AG04450 (cell line): ENCODE measurements around the gene TSPAN9. TPM values are rescaled to one million over a fixed set of nuclear protein-coding genes. Genes with fewer than 3 reads are reported as not detected.

Source experiments
- CTCF ChIA-PET: fragments of 300-600, 350-600 bp; formaldehyde crosslinking; extraction: SDS; loops from one replicate; lab custom pipeline; 2022; ENCODE audit warnings: antibody characterized with exemption, inconsistent platforms; lab: Charles Lee
- POLR2A ChIA-PET: fragments of 350-600 bp; formaldehyde crosslinking; extraction: SDS; loops from one replicate; lab custom pipeline; 2021; ENCODE audit warnings: antibody characterized with exemption, inconsistent platforms; lab: Yijun Ruan, JAX
- DNase-seq: peaks from one replicate; pipeline ENCODE4 v3.0.0-alpha.2; 2011; ENCODE audit warnings: low read depth, low spot score
- H3K27ac ChIP-seq: one replicate; pipeline ENCODE4 v1.5.1; 2012; ENCODE audit warnings: low read depth, low read length, control low read depth
- H3K27me3 ChIP-seq: one replicate; pipeline ENCODE4 v1.6.0; 2012; ENCODE audit warnings: low read length; ENCODE audit not compliant: control insufficient read depth, insufficient read depth
- H3K4me3 ChIP-seq: 2 replicates; pipeline ENCODE4 v1.5.1; 2011; ENCODE audit warnings: mild to moderate bottlenecking, low read depth, low read length, control low read depth
- H3K9me3 ChIP-seq: 2 replicates; pipeline ENCODE4 v1.5.1; 2012; ENCODE audit warnings: low read length; ENCODE audit not compliant: control insufficient read depth, insufficient read depth
- CTCF ChIP-seq: IDR thresholded peaks from 2 replicates; pipeline ENCODE4 v1.5.1; 2011; ENCODE audit warnings: low read depth, low read length, control low read depth, inconsistent platforms
- polyA plus RNA-seq: library from polyadenylated mRNA; depleted of rRNA; stranded (reverse); fragments of >200 nt; gene quantifications from 2 replicates; pipeline ENCODE4 v1.2.3, GENCODE V29; 2011

The TSPAN9 gene
- polyA plus RNA-seq, 1 experiment, result 68.0 TPM

GRCh38 chr12:3032770-3033538 is 44.2 kb upstream of the TSPAN9 start:
- no peak overlapping the region for H3K4me3 ChIP-seq
- H3K27ac ChIP-seq, result no peak overlapping the region
- TF ChIP-seq CTCF, result no peak
- CTCF ChIA-PET, result interaction anchor here (0.9 to 1.9 kb wide), 6 partner anchors 8 to 185 kb away, joined by 3 to 7 read pairs (median 3); no protein-coding TSS in a partner anchor
- POLR2A ChIA-PET, result no interaction called here
- H3K9me3 ChIP-seq, result no peaks in the 10 kb centered on the region; the same call in 1 of the 2 replicates
- DNase-seq, result no peak
- no peaks in the 10 kb centered on the region for H3K27me3 ChIP-seq

- no peaks in the 10 kb centered on the region for H3K27me3 ChIP-seq
- CTCF ChIA-PET, result interaction anchor here (0.7 to 1.9 kb wide), 17 partner anchors 8 to 220 kb away, joined by 3 to 11 read pairs (median 4); no protein-coding TSS in a partner anchor
- POLR2A ChIA-PET, result no interaction called here
- no peaks in the 10 kb centered on the region; the same call in 1 of the 2 replicates for H3K9me3 ChIP-seq
- H3K4me3 ChIP-seq, result no peak overlapping the region
- no peak for TF ChIP-seq CTCF
- no peak for DNase-seq
- no peak overlapping the region for H3K27ac ChIP-seq
Measured at GRCh38 chr12:3033539-3033867, 43.7 kb upstream of the TSPAN9 start.

GRCh38 chr12:3034067-3034750 is 43.0 kb upstream of the TSPAN9 start:
- Histone ChIP-seq H3K4me3 (no peak overlapping the region), H3K9me3 (no peaks in the 10 kb centered on the region; the same call in 1 of the 2 replicates), H3K27ac (no peak overlapping the region), H3K27me3 (no peaks in the 10 kb centered on the region)
- ChIA-PET POLR2A (no interaction called here), CTCF (interaction anchor here (0.6 to 1.9 kb wide), 32 partner anchors 9 to 294 kb away, joined by 3 to 11 read pairs (median 4); partner anchors contain the start of gene NRIP2)
- peak; percentile 88 for TF ChIP-seq CTCF
- DNase-seq, result peak; percentile 44

GRCh38 chr12:3035171-3035570 is 42.0 kb upstream of the TSPAN9 start:
- H3K27me3 ChIP-seq, result no peaks in the 10 kb centered on the region
- ChIA-PET POLR2A (no interaction called here), CTCF (interaction anchor here (0.6 to 1.9 kb wide), 11 partner anchors 10 to 295 kb away, joined by 3 to 11 read pairs (median 4); partner anchors contain the start of gene NRIP2)
- DNase-seq, result no peak
- no peak overlapping the region for H3K4me3 ChIP-seq
- TF ChIP-seq CTCF, result no peak
- H3K27ac ChIP-seq, result no peak overlapping the region
- H3K9me3 ChIP-seq, result no peaks in the 10 kb centered on the region; the same call in 1 of the 2 replicates
